ENCODE results near the gene FYN.

The FYN gene

GRCh38 chr6:111900735-111901134 is 27.5 kb upstream of the FYN start:
- no peak for TF ChIP-seq CTCF (IDR thresholded peaks at IDR 0.05; ENCODE audit: unreplicated experiment in 3 of 3)
- Mint-ChIP-seq H3K4me1 (no peaks in the 10 kb centered on the region), H3K4me3 (no peak overlapping the region), H3K27ac (no peak overlapping the region), H3K27me3 (ENCODE audit: low read depth) (peaks cover 5% of the 10 kb centered on the region), H3K36me3 (ENCODE audit: low read depth) (no peaks in the 10 kb centered on the region), H3K9me3 (peaks cover 8% of the 10 kb centered on the region)

DNA sequence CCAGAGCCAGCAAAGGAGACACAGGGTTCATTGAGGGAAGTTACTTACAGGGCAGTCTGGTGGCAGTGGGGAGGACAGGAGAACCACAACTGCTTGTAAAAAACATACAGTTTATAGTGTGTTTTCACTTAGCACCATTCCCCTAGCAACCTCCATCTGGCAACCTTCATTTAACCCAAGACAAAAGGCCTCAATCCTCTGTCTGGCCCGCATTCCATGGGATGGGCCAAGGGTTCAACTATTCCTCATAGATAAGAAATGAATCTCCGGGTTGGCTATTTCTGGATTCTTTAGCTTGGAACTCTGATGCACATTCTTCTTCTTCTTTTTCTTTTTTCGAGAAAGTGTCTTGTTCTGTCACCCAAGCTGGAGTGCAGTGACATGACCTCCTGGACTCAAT is 26.3 kb upstream of the FYN start:
- Mint-ChIP-seq H3K27me3 (ENCODE audit: low read depth) (peaks cover 5% of the 10 kb centered on the region), H3K27ac (no peak overlapping the region), H3K4me3 (no peak overlapping the region), H3K9me3 (peaks cover 8% of the 10 kb centered on the region), H3K4me1 (no peaks in the 10 kb centered on the region), H3K36me3 (ENCODE audit: low read depth) (no peaks in the 10 kb centered on the region)
- no peak for TF ChIP-seq CTCF (IDR thresholded peaks at IDR 0.05; ENCODE audit: unreplicated experiment in 3 of 3)

- H3K27me3 Mint-ChIP-seq (ENCODE audit: low read depth): peaks cover 5% of the 10 kb centered on the region
- no peaks in the 10 kb centered on the region for H3K4me1 Mint-ChIP-seq
- H3K4me3 Mint-ChIP-seq: no peak overlapping the region
- peaks cover 8% of the 10 kb centered on the region for H3K9me3 Mint-ChIP-seq
- H3K27ac Mint-ChIP-seq: no peak overlapping the region
- no peak for TF ChIP-seq CTCF (IDR thresholded peaks at IDR 0.05; ENCODE audit: unreplicated experiment in 3 of 3)
- no peaks in the 10 kb centered on the region for H3K36me3 Mint-ChIP-seq (ENCODE audit: low read depth)
Observed at GRCh38 chr6:111898452-111898851, 25.2 kb upstream of the FYN start.

- H3K27ac Mint-ChIP-seq: no peak overlapping the region
- TF ChIP-seq CTCF (IDR thresholded peaks at IDR 0.05; ENCODE audit: unreplicated experiment in 3 of 3): no peak
Observed at GRCh38 chr6:111894951-111895350, 21.7 kb upstream of the FYN start.

DNA sequence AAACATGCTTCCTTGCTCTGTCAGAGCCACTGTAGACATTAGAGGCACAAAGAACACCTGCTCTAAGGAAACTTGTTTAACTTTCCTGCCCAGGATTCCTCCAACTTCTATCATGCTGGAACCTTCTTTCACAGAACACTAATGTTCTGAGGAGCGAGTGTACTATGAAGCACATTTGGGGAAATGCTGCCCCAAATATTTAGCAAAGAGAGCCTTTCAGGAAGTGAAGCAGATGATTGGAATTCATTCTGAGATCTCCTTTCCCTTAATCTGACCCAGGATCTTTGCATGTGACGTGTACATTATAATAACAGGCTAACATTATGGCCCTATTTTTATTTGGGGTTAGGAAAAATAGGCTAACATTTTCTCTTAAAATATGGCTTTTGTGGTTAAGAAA is 21.0 kb upstream of the FYN start:
- H3K27me3 Mint-ChIP-seq (ENCODE audit: low read depth): no peaks in the 10 kb centered on the region
- H3K4me1 Mint-ChIP-seq: peaks cover 5% of the 10 kb centered on the region
- no peak overlapping the region for H3K4me3 Mint-ChIP-seq
- TF ChIP-seq CTCF (IDR thresholded peaks at IDR 0.05; ENCODE audit: unreplicated experiment in 3 of 3): no peak
- H3K27ac Mint-ChIP-seq: no peak overlapping the region
- no peaks in the 10 kb centered on the region for H3K9me3 Mint-ChIP-seq
- H3K36me3 Mint-ChIP-seq (ENCODE audit: low read depth): no peaks in the 10 kb centered on the region

More at GRCh38 chr6:111894951-111895350, 21.7 kb upstream of the FYN start:
- Mint-ChIP-seq H3K4me3 (no peak overlapping the region), H3K36me3 (ENCODE audit: low read depth) (no peaks in the 10 kb centered on the region), H3K4me1 (no peaks in the 10 kb centered on the region), H3K9me3 (no peaks in the 10 kb centered on the region), H3K27me3 (ENCODE audit: low read depth) (no peaks in the 10 kb centered on the region)

DNA sequence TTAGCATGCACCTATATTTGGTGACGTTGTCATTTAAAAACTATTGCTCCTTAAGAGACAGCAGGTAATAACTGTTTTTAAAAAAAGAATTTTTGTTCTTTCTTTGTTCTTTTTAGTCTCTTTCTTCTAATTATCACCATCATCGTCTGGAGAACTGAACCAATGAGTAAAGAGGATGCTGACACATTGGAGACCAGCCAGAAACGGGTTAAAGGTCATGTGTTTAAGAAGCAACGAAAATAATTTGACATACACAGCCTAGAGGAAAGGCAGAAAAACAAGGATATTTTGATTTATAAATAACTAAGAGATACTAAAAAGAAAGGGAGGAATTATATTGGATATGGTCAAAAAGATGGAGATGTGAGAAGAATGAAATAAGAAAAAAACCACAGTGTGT is 19.2 kb upstream of the FYN start:
- no peak for TF ChIP-seq CTCF (IDR thresholded peaks at IDR 0.05; ENCODE audit: unreplicated experiment in 3 of 3)
- peaks cover 17% of the 10 kb centered on the region for H3K4me1 Mint-ChIP-seq
- H3K36me3 Mint-ChIP-seq (ENCODE audit: low read depth): no peaks in the 10 kb centered on the region
- H3K27ac Mint-ChIP-seq: no peak overlapping the region
- H3K9me3 Mint-ChIP-seq: no peaks in the 10 kb centered on the region
- no peaks in the 10 kb centered on the region for H3K27me3 Mint-ChIP-seq (ENCODE audit: low read depth)
- no peak overlapping the region for H3K4me3 Mint-ChIP-seq

Measured in nephron (organoid).